ENCODE results near the gene SLC9C1. TPM values are rescaled to one million over a fixed set of nuclear protein-coding genes. Genes with fewer than 3 reads are reported as not detected.
A peak's percentile ranks its signal among the peaks of the same experiment; 100 is the strongest.

Gene SLC9C1
- total RNA-seq (2012; rRNA removed), result not detected in 2 replicates
- polyA plus RNA-seq (2012; rRNA removed), result not detected in 2 replicates
- polyA plus RNA-seq (2012; cell fraction: cytosol; rRNA removed), result not detected in 2 replicates
- polyA plus RNA-seq (2012; cell fraction: nucleus; rRNA removed; ENCODE audit: low replicate concordance), result not detected in 2 replicates
- Bru-seq, nascent RNA, result percentile 10 among the genes with signal in this experiment
- BruChase-seq, experiment 1, labeled RNA remaining after a 6-hour chase, result percentile 10 among the genes with signal in this experiment
- percentile 7 among the genes with signal in this experiment for BruChase-seq, experiment 2, labeled RNA remaining after a 2-hour chase
- long read RNA-seq, result 0 reads

- CTCF ChIA-PET, result interaction anchor here (0.6 to 2.7 kb wide), 23 partner anchors 10 to 1800 kb away, joined by 3 to 10 read pairs (median 4); no protein-coding TSS in a partner anchor
- Histone ChIP-seq H3K27ac (ENCODE audit: insufficient read depth, low read length) (peak within 1 kb of the TSS; percentile 35; the same call in 1 of the 2 replicates), H3K9ac (ENCODE audit: low read depth, low read length) (peak within 1 kb of the TSS; percentile 52)
- no peak for TF ChIP-seq RCOR1 (IDR thresholded peaks at IDR 0.05; ENCODE audit: insufficient replicate concordance, low read length)
- TF ChIP-seq RAD21 (IDR thresholded peaks at IDR 0.05; ENCODE audit: low read length), result peak; percentile 77
- no peak for TF ChIP-seq ELK1 (IDR thresholded peaks at IDR 0.05; ENCODE audit: borderline replicate concordance, low read depth, low read length)
- TF ChIP-seq CTCF (conservative IDR thresholded peaks at IDR 0.05; ENCODE audit: low read depth, low read length), result peak; percentile 83
- TF ChIP-seq MAFK (IDR thresholded peaks at IDR 0.05; ENCODE audit: low read depth, low read length), result no peak
- TF ChIP-seq BHLHE40 (IDR thresholded peaks at IDR 0.05; ENCODE audit: low read depth, low read length), result no peak
- no peak for TF ChIP-seq MXI1 (IDR thresholded peaks at IDR 0.05; ENCODE audit: borderline replicate concordance, low read depth, low read length)
- peak; percentile 61 for TF ChIP-seq SMC3 (IDR thresholded peaks at IDR 0.05; ENCODE audit: low read depth, low read length)
- peak; percentile 73 for TF ChIP-seq CEBPB (IDR thresholded peaks at IDR 0.05; ENCODE audit: low read depth, low read length)
- no peak for TF ChIP-seq POLR2A (IDR thresholded peaks at IDR 0.05; ENCODE audit: low read depth, low read length)
- TF ChIP-seq RFX5 (IDR thresholded peaks at IDR 0.05; ENCODE audit: low read depth, low read length), result no peak
- no peak for TF ChIP-seq MAZ (IDR thresholded peaks at IDR 0.05; ENCODE audit: borderline replicate concordance, low read depth, low read length)
Observed at GRCh38 chr3:112293368-112294321, at the start of gene SLC9C1. Gene SLC9C1 (minus strand): TSS chr3:112294216. CDS start chr3:112286791, 7,425 bp downstream.

More at GRCh38 chr3:112293368-112294321, at the start of gene SLC9C1:
- Histone ChIP-seq H3K4me2 (ENCODE audit: low read depth, low read length) (peak within 1 kb of the TSS; percentile 89), H2BK15ac (ENCODE audit: low read depth, low read length) (no peak within 1 kb of the TSS), H4K8ac (ENCODE audit: low read depth in 2 of 2, low read length in 2 of 2) (peak within 1 kb of the TSS; percentile 11 to 47; a peak in 1 of 4 replicates), H3K79me1 (ENCODE audit: low read depth in 1 of 2, low read length in 2 of 2) (no peaks in the 10 kb centered on the region), H3K9me1 (ENCODE audit: insufficient read depth, low read length) (no peaks in the 10 kb centered on the region), H3K56ac (ENCODE audit: extremely low read depth, insufficient read depth, low read length) (no peak within 1 kb of the TSS), H3K4me1 (ENCODE audit: control insufficient read depth, insufficient read depth, low read length) (no peaks in the 10 kb centered on the region), H3K9me3 (ENCODE audit: control insufficient read depth, insufficient read depth, low read length) (no peaks in the 10 kb centered on the region), H4K5ac (ENCODE audit: low read depth, low read length) (no peak within 1 kb of the TSS), H4K20me1 (ENCODE audit: insufficient read depth, low read length) (no peaks in the 10 kb centered on the region), H2BK120ac (ENCODE audit: low read depth, low read length) (peak within 1 kb of the TSS; percentile 7; the same call in 1 of the 2 replicates), H3K23ac (ENCODE audit: low read depth, low read length) (no peak within 1 kb of the TSS), H3K14ac (replicated peaks; ENCODE audit: low read depth, low read length) (peak within 1 kb of the TSS; percentile 17; the same call in 1 of the 2 replicates), H3K27me3 (ENCODE audit: control insufficient read depth, insufficient read depth, low read length) (no peaks in the 10 kb centered on the region), H3K4me3 (ENCODE audit: insufficient read depth, low read depth, low read length) (peak within 1 kb of the TSS; percentile 36), H2AK9ac (replicated peaks; ENCODE audit: low read depth, low read length, poor library complexity) (peak within 1 kb of the TSS; percentile 5), H2AFZ (replicated peaks; ENCODE audit: low read length, poor library complexity) (peak within 1 kb of the TSS; percentile 88), H3K36me3 (ENCODE audit: control insufficient read depth, insufficient read depth, low read length) (no peaks in the 10 kb centered on the region), H2BK20ac (ENCODE audit: low read depth, low read length) (peak within 1 kb of the TSS; percentile 36; the same call in 1 of the 2 replicates), H2AK5ac (ENCODE audit: low read depth, low read length) (no peak within 1 kb of the TSS), H3K4ac (ENCODE audit: low read depth, low read length) (peak within 1 kb of the TSS; percentile 16; the same call in 1 of the 2 replicates), H3K18ac (ENCODE audit: low read depth, low read length) (no peak within 1 kb of the TSS), H4K91ac (ENCODE audit: insufficient read depth, low read depth, low read length) (0 out of 2 replicates have a peak within 1 kb of the TSS, but pooled peaks have one; percentile 0), H2BK5ac (ENCODE audit: low read depth, low read length, poor library complexity, severe bottlenecking) (no peak within 1 kb of the TSS)
- POLR2A ChIA-PET (ENCODE audit: unreplicated experiment), result interaction anchor here (0.8 kb wide), 1 partner anchor 9 kb away, joined by 3 read pairs; no protein-coding TSS in a partner anchor
- 21% methylated on average over 3 of the region's 15 CpGs; no CpG with 5 or more reads in 1 of the 2 experiments for WGBS, 2 experiments (ENCODE audit: extremely low coverage in 2 of 2, insufficient read length in 1 of 2)
- dilution Hi-C loops (cut with HindIII; ENCODE audit: low sequenced_read_pairs, unreplicated experiment) (no loop called here), in situ Hi-C loops (cut with MboI; ENCODE audit: low sequenced_read_pairs) (loop anchor here (10.0 kb wide), 1 partner anchor 231 kb away; no protein-coding TSS in a partner anchor), intact Hi-C loops (cut with micrococcal nuclease) (loop anchor here (1.0 to 5.0 kb wide), 3 partner anchors 144 to 226 kb away; no protein-coding TSS in a partner anchor)
- no TSS peak for BruUV-seq (replicated peaks)
- DNase-seq (peak; percentile 74), ATAC-seq (ENCODE audit: low read depth) (peak; percentile 85)

All from IMR-90 (cell line).